Stimulated activated naive CD8-positive, alpha-beta T cell treated with anti-CD3 and anti-CD28 coated beads, Interleukin-15, Interleukin-2, amounts not matched to agents 100 ng/mL and 50 ng/mL, for 24 hours (primary cell): ENCODE results near the gene MAP3K13.
"Not testable (repeated sequence)": the region's sequence is repeated elsewhere in the genome, so short reads cannot be mapped to it uniquely, and the experiment has no call there.

Experiments
- H3K27ac Mint-ChIP-seq: one replicate; pipeline ENCODE4 v1.8.0; 2021; ENCODE audit warnings: mild to moderate bottlenecking, mixed read lengths
- H3K27me3 Mint-ChIP-seq: one replicate; pipeline ENCODE4 v1.8.0; 2021; ENCODE audit warnings: mixed read lengths
- H3K36me3 Mint-ChIP-seq: one replicate; pipeline ENCODE4 v1.8.0; 2021; ENCODE audit warnings: low read depth, mixed read lengths
- H3K4me1 Mint-ChIP-seq: one replicate; pipeline ENCODE4 v1.8.0; 2021; ENCODE audit warnings: low read depth, mixed read lengths
- H3K4me3 Mint-ChIP-seq: one replicate; pipeline ENCODE4 v1.8.0; 2021; ENCODE audit warnings: mild to moderate bottlenecking, mixed read lengths
- H3K9me3 Mint-ChIP-seq: one replicate; pipeline ENCODE4 v1.8.0; 2021; ENCODE audit warnings: mixed read lengths

Gene MAP3K13

DNA sequence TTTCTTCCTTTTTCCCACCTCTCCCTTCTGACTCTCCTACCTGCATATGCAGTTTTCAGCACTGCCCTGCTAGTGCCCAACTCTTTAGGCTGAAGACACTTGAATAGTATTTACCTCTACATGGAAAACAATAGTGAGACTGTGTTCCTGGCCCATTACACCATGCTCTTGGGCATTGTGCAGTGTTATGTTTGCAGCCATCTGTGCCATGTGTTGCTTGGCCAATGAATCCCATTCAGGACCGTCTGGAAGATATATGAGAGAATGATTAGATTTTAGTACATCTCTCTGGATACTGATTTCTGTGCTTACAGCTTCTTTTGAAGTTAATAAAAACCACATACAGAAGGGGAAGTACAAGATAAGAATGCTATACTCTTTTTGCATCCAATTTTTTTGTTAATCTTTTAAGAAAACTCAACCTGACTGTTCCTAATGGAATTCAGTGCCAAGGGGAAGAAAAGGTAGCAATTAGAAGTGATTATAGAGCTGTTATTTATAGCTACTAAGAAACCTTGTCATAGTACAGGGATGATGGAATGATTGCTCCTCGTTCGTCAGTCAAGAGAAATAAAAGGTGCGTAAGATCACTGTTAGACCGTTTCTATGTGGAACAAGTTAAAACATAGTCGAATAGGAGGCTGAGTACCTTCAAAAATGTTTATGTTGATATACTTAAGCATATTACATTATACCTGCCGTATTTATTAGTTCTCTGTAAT is 77.0 kb downstream of the MAP3K13 start:
- no peaks in the 10 kb centered on the region for H3K36me3 Mint-ChIP-seq
- no peaks in the 10 kb centered on the region for H3K9me3 Mint-ChIP-seq
- H3K27ac Mint-ChIP-seq: no peak overlapping the region
- H3K4me1 Mint-ChIP-seq: no peaks in the 10 kb centered on the region
- no peaks in the 10 kb centered on the region for H3K27me3 Mint-ChIP-seq
- H3K4me3 Mint-ChIP-seq: no peak overlapping the region

DNA sequence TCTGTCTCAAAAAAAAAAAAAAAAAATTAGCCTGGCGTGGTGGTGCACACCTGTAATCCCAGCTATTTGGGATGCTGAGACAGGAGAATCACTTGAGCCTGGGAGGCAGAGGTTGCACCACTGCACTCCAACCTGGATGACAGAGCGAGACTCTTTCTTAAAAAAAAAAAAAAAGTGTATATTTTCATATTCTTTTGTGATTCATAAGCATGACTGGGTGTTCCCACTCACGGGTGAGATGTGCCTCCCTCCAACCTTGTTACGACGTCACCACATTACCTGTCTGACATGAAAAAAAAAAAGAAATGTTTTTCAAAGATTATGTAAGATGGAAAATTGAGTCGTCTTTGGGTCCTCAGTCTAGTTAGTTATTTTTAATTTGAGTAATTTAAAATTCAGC is 79.1 kb downstream of the MAP3K13 start:
- H3K4me3 Mint-ChIP-seq: no peak overlapping the region
- no peaks in the 10 kb centered on the region for H3K4me1 Mint-ChIP-seq
- no peaks in the 10 kb centered on the region for H3K27me3 Mint-ChIP-seq
- H3K27ac Mint-ChIP-seq: no peak overlapping the region
- no peaks in the 10 kb centered on the region for H3K9me3 Mint-ChIP-seq
- H3K36me3 Mint-ChIP-seq: no peaks in the 10 kb centered on the region

DNA sequence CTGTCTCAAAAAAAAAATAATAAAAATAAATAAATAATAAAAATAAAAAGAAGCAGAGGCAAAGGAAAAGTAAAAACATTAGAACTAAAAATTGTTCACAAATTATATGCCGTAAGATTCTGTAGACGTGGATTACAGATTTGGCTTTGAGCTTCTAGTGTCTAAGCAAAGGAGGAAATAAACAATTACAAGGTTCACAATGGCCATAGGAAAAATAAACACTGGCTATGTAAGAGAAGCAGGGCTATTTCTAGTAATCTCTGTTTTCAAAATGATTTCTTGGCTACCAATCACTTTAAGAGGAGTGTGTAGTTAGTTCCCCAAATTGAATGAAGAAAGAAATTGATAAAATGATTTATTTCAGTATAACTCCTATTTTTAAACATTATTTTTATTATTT is 81.4 kb downstream of the MAP3K13 start:
- Mint-ChIP-seq H3K4me3 (no peak overlapping the region), H3K9me3 (no peaks in the 10 kb centered on the region)

DNA sequence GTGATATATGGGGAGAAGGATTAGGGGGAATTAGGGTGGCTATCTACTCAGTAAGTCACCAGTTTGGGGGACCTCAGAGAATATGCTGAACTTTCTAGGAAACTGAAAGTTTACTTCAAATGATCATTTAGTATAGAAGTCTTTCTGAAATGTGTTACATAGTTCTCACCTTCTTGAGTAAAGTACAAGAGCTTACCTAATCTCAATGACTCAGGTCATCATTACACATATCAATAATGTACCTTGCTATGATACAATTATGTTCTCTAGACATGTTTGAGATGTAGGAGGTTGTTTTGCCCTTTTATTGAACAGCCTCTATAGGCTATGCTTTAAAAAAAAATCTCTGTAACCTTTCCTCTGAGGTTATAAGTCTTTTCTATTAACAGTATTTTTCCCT is 85.2 kb downstream of the MAP3K13 start:
- H3K27me3 Mint-ChIP-seq: no peaks in the 10 kb centered on the region
- no peaks in the 10 kb centered on the region for H3K9me3 Mint-ChIP-seq
- no peaks in the 10 kb centered on the region for H3K36me3 Mint-ChIP-seq
- H3K4me1 Mint-ChIP-seq: no peaks in the 10 kb centered on the region
- no peak overlapping the region for H3K27ac Mint-ChIP-seq
- no peak overlapping the region for H3K4me3 Mint-ChIP-seq

More for the DNA sequence above, 81.4 kb downstream of the MAP3K13 start:
- H3K4me1 Mint-ChIP-seq: no peaks in the 10 kb centered on the region
- H3K27me3 Mint-ChIP-seq: no peaks in the 10 kb centered on the region
- H3K27ac Mint-ChIP-seq: no peak overlapping the region
- no peaks in the 10 kb centered on the region for H3K36me3 Mint-ChIP-seq

DNA sequence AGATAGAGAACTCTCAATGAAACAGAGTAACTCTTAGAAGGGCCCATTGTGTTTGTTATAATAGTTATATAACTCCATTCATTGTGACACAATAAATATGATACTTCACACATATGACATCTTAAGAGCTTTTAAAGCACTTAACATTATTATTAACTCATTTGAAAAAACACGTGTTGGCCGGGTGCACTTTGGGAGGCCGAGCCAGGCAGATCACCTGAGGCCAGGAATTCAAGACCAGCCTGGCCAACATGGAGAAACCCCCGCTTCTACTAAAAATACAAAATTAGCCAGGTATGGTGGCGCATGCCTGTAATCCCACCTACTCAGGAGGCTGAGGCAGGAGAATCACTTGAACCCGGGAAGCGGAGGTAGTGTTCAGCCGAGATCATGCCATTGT is 88.5 kb downstream of the MAP3K13 start:
- not testable (repeated sequence) for H3K27me3 Mint-ChIP-seq, H3K4me1 Mint-ChIP-seq, H3K4me3 Mint-ChIP-seq, H3K36me3 Mint-ChIP-seq, H3K9me3 Mint-ChIP-seq, H3K27ac Mint-ChIP-seq

DNA sequence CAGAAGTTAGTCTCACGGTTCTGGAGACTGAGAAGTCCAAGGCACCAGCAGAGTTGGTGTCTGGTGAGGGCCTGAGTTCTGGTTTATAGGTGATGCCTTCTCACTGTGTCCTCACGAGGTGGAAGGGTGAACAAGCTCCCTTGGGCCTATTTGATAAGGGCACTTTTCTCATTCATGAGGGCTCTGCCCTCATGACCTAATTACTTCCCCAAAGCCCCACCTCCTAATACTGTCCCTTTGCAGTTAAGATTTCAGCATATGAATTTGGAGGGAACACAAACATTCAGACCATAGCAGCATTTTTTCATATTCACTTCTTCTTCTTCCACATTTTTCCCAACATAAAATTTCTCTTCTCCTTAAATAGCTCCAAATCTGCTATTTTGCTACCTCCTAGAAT is 94.4 kb downstream of the MAP3K13 start:
- Mint-ChIP-seq H3K27ac (no peak overlapping the region), H3K4me1 (no peaks in the 10 kb centered on the region), H3K4me3 (no peak overlapping the region), H3K9me3 (no peaks in the 10 kb centered on the region), H3K36me3 (no peaks in the 10 kb centered on the region), H3K27me3 (no peaks in the 10 kb centered on the region)

DNA sequence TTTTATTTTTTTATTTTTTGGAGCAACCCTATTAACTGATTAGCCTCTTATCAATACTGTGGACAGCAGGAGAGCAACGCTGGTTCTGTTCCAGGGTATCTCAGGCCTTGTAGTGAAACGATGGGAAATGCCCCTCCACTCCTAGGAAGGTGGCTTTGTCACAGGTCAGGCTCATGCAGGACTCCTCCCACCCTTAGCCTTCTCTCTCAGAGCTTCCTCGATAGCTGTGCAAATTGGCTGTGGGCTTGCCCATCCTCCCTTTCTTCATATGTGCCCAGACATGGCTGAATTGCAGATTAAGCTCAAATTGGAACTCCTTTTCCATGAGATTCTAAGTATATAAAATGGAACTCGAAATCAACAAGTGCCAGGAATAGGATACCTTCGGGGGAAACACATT is 97.4 kb downstream of the MAP3K13 start:
- H3K27ac Mint-ChIP-seq: no peak overlapping the region
- no peaks in the 10 kb centered on the region for H3K36me3 Mint-ChIP-seq
- H3K9me3 Mint-ChIP-seq: no peaks in the 10 kb centered on the region
- no peak overlapping the region for H3K4me3 Mint-ChIP-seq
- no peaks in the 10 kb centered on the region for H3K4me1 Mint-ChIP-seq
- no peaks in the 10 kb centered on the region for H3K27me3 Mint-ChIP-seq

DNA sequence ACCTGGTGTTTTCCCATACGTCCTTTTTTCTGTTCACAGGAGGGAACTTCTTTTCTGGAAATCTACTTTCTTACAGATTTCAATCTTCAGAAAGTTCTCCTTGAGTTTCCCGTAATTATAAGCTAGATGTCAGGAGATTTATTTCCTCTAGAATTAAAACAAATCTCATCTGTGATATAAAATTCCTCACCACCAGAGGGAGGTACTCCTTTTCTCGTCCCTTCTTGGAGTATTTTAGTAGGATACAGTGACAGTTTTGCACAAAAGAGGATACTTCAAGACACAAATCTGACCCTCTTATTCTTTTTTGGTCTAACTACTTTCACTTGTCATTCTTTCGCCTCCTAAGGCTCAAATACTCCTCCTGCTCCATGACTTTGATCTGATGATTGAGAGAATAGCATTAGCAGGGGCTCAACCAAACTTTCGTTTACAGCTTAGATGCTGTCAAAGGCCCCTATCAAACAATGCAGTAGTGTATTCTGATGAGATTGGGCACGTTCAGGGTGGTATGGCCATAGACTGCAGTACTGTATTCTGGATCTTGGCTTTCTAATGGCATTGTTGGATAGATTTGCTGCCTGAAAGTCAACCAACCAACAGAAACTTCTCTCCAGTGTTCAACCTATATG is 97.9 kb downstream of the MAP3K13 start:
- Mint-ChIP-seq H3K27ac (no peak overlapping the region), H3K36me3 (no peaks in the 10 kb centered on the region), H3K4me3 (no peak overlapping the region), H3K9me3 (no peaks in the 10 kb centered on the region), H3K4me1 (no peaks in the 10 kb centered on the region), H3K27me3 (no peaks in the 10 kb centered on the region)

DNA sequence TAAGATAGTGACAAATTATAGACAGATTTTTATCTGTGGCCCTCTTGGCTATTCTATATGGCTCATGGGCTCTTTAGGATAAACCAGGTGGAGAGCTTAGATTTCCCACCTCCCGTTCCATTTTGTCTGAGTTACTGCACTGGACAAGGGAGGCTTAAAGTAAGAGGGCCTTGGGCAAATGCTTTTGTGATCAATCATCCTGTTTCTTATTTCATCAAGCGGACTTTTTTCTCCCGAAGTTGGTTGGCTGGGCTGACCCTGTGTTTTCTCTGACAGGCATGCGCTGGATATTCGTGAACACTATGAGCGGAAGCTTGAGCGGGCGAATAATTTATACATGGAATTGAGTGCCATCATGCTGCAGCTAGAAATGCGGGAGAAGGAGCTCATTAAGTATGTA is 102.5 kb downstream of the MAP3K13 start:
- Mint-ChIP-seq H3K36me3 (no peaks in the 10 kb centered on the region), H3K4me3 (no peak overlapping the region), H3K9me3 (no peaks in the 10 kb centered on the region), H3K27me3 (no peaks in the 10 kb centered on the region), H3K4me1 (no peaks in the 10 kb centered on the region), H3K27ac (no peak overlapping the region)

DNA sequence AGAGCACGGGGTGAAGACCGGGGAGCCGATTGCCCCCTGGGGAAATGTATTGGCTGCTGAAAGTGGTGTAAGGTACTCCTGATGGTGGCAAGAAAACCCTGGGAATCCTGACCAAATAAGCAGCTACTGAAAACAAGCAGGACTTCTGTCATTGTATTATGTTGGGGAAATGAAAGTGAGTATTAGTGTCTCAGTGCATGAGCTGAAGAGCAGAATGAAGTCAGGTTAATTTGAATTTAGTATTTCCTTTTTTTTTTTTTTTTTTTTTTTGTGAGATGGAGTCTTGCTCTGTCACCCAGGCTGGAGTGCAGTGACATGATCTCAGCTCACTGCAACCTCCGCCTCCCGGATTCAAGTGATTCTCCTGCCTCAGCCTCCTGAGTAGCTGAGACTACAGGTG is 103.2 kb downstream of the MAP3K13 start:
- H3K9me3 Mint-ChIP-seq, H3K36me3 Mint-ChIP-seq, H3K27ac Mint-ChIP-seq, H3K4me1 Mint-ChIP-seq, H3K27me3 Mint-ChIP-seq, H3K4me3 Mint-ChIP-seq: not testable (repeated sequence)

DNA sequence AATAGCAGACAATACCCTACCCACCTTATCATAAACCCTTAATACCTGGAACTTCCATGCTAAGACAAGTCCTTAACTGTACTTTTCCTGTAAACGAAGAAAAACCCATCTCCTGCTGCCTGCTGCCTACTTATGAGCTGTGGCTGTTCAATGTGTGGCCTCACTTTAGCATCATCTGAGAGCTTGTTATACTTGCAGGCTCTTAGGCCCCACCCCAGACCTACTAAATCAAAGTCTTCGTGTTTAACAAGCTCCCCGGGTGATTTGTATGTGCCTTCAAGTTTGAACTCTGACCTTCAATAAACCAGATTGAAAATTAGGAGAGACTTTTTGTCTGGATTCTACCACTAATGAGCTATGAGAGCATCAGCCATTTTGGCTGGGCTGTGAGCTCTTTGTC is 106.6 kb downstream of the MAP3K13 start:
- H3K36me3 Mint-ChIP-seq: peaks cover 13% of the 10 kb centered on the region
- H3K4me1 Mint-ChIP-seq: no peaks in the 10 kb centered on the region
- H3K27ac Mint-ChIP-seq: no peak overlapping the region
- H3K9me3 Mint-ChIP-seq: no peaks in the 10 kb centered on the region
- no peaks in the 10 kb centered on the region for H3K27me3 Mint-ChIP-seq
- no peak overlapping the region for H3K4me3 Mint-ChIP-seq

DNA sequence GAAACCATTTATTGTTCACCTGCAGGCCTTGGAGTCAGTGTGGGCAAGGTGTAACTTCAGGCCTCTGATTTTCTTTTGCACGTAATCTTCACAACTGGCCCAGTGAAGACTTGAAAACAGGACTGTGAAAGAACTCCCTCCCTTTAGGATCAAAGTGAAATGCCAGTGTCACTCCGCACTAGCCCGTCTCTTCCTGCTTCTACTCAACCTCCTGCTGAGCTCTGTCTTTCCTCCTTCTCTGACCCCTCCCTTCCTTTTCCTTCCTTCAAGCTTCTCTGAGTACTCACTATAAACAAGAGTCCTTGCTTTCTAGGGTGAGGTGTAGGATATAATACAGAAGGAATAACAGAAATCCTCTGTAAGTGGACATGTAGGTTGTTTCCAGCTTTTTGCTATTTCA is 107.4 kb downstream of the MAP3K13 start:
- H3K4me3 Mint-ChIP-seq: no peak overlapping the region
- H3K4me1 Mint-ChIP-seq: no peaks in the 10 kb centered on the region
- H3K36me3 Mint-ChIP-seq: peaks cover 17% of the 10 kb centered on the region
- no peaks in the 10 kb centered on the region for H3K9me3 Mint-ChIP-seq
- no peak overlapping the region for H3K27ac Mint-ChIP-seq
- no peaks in the 10 kb centered on the region for H3K27me3 Mint-ChIP-seq

DNA sequence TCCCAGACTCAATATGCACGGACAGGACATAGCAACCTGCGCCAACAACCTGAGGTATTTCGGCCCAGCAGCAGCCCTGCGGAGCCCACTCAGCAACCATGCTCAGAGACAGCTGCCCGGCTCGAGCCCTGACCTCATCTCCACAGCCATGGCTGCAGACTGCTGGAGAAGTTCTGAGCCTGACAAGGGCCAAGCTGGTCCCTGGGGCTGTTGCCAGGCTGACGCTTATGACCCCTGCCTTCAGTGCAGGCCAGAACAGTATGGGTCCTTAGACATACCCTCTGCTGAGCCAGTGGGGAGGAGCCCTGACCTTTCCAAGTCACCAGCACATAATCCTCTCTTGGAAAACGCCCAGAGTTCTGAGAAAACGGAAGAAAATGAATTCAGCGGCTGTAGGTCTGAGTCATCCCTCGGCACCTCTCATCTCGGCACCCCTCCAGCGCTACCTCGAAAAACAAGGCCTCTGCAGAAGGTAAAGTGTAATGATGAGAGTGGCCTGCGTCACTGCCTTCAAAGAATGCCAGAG is 110.4 kb downstream of the MAP3K13 start:
- Mint-ChIP-seq H3K27ac (no peak overlapping the region), H3K9me3 (no peaks in the 10 kb centered on the region), H3K36me3 (peaks cover 28% of the 10 kb centered on the region), H3K4me1 (no peaks in the 10 kb centered on the region), H3K27me3 (no peaks in the 10 kb centered on the region), H3K4me3 (no peak overlapping the region)

DNA sequence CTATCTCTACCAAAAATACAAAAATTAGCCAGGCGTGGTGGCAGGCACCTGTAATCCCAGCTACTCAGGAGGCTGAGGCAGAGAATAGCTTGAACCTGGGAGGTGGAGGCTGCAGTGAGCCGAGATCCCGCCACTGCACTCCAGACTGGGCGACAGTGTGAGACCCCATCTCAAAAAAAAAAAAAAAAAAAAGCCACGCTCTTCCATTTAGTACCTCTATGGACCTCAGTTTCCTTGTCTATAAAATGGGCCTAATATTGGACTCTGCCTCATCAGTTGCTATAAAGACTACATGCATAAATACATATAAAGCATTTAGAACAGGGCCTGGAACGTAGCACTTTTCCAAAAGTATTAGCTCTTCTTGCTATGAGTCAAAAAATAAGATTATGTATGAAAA is 112.0 kb downstream of the MAP3K13 start:
- not testable (repeated sequence) for H3K9me3 Mint-ChIP-seq

DNA sequence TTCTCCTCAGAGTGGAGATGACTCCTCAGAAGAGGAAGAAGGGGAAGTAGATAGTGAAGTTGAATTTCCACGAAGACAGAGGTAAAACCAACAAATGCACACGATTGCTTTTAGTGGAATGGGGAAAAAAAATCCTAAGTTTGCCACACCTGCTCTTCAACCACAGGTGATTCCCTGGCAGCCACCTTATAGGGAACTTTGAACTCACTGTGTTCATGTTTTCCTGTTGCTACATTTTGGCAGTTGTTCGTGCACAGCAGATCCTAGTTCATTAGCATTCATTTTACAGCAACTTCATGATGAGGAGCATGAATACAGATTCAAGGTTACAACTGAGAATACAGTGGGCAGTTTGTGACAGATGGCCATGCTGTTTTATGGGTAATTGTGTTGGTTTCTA is 114.4 kb downstream of the MAP3K13 start:
- no peaks in the 10 kb centered on the region for H3K9me3 Mint-ChIP-seq
- H3K4me3 Mint-ChIP-seq: no peak overlapping the region
- no peak overlapping the region for H3K27ac Mint-ChIP-seq
- H3K27me3 Mint-ChIP-seq: no peaks in the 10 kb centered on the region
- peaks cover 47% of the 10 kb centered on the region for H3K36me3 Mint-ChIP-seq
- no peaks in the 10 kb centered on the region for H3K4me1 Mint-ChIP-seq

More for the DNA sequence above, 112.0 kb downstream of the MAP3K13 start:
- not testable (repeated sequence) for H3K27me3 Mint-ChIP-seq, H3K27ac Mint-ChIP-seq, H3K4me1 Mint-ChIP-seq, H3K4me3 Mint-ChIP-seq
- H3K36me3 Mint-ChIP-seq: peaks cover 34% of the 10 kb centered on the region
